ENCODE measurements around the gene CXXC5.

DNA sequence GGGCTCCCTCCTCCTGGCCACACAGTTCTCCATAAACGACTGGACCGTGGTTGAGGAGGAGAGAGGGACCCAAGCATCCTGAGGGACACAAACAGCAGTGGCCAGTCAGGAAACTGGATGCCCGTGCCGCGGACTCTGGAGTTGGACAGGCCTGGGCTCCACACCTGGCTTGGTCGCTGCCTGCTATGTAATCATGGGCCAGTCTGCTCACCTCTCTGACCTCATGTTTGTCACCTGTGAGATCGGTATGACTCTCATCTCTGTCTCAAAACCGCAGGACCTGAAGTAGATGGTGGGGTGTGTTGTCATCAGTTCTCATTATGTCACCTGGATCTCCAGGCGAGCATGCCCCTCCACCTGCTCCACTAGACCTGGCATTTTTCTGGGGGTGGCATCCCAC, 14.5 kb downstream of the CXXC5 start:
- no peak for TF ChIP-seq TCF7L2 (IDR thresholded peaks at IDR 0.05; ENCODE audit: low read depth, low read length)
- TF ChIP-seq POLR2AphosphoS5 (IDR thresholded peaks at IDR 0.05; ENCODE audit: low read depth, low read length), result no peak

Data from Panc1 (cell line).